Middle frontal gyrus (tissue), 1 donor: Measurements from ENCODE around the gene RELL1.

ENCODE experiments used
- DNase-seq: peaks from one replicate; pipeline ENCODE4 v3.0.0-alpha.2; 2015; ENCODE audit warnings: low spot score; ENCODE audit errors: extremely low spot score

The RELL1 gene

GRCh38 chr4:37666625-37667071 lies 19.5 kb downstream of the RELL1 start:
- no peak for DNase-seq

- no peak for DNase-seq
Measured at GRCh38 chr4:37665333-37666320, 20.5 kb downstream of the RELL1 start.

GRCh38 chr4:37664696-37665095 lies 21.5 kb downstream of the RELL1 start:
- no peak for DNase-seq

GRCh38 chr4:37663552-37663951 lies 22.6 kb downstream of the RELL1 start:
- DNase-seq, result no peak

GRCh38 chr4:37662861-37663390 lies 23.2 kb downstream of the RELL1 start:
- no peak for DNase-seq

- no peak for DNase-seq
Measured at GRCh38 chr4:37662251-37662650, 23.9 kb downstream of the RELL1 start.

- no peak for DNase-seq
Measured at GRCh38 chr4:37661772-37662171, 24.4 kb downstream of the RELL1 start.

GRCh38 chr4:37659696-37660095 lies 26.5 kb downstream of the RELL1 start:
- no peak for DNase-seq

GRCh38 chr4:37656649-37657048 lies 29.5 kb downstream of the RELL1 start:
- no peak for DNase-seq

GRCh38 chr4:37653601-37654000 lies 32.6 kb downstream of the RELL1 start:
- no peak for DNase-seq

GRCh38 chr4:37652747-37653527 lies 33.2 kb downstream of the RELL1 start:
- no peak for DNase-seq

GRCh38 chr4:37651781-37652377 lies 34.3 kb downstream of the RELL1 start:
- no peak for DNase-seq

GRCh38 chr4:37650481-37650880 lies 35.7 kb downstream of the RELL1 start:
- DNase-seq, result no peak

- DNase-seq, result no peak
Measured at GRCh38 chr4:37649268-37649667, 36.9 kb downstream of the RELL1 start.

GRCh38 chr4:37648084-37648817 lies 37.9 kb downstream of the RELL1 start:
- DNase-seq, result no peak

GRCh38 chr4:37646247-37646646 lies 39.9 kb downstream of the RELL1 start:
- DNase-seq, result no peak

GRCh38 chr4:37645736-37646135 lies 40.4 kb downstream of the RELL1 start:
- DNase-seq, result no peak

- DNase-seq, result no peak
Measured at GRCh38 chr4:37644962-37645361, 41.2 kb downstream of the RELL1 start.

GRCh38 chr4:37641886-37642849 lies 44.0 kb downstream of the RELL1 start:
- no peak for DNase-seq

- no peak for DNase-seq
Measured at GRCh38 chr4:37641352-37641751, 44.8 kb downstream of the RELL1 start.
